Mesenteric fat pad (tissue), 1 donor: ENCODE results near the gene POU2F2. TPM values are rescaled to one million over a fixed set of nuclear protein-coding genes. Genes with fewer than 3 reads are reported as not detected.

Source experiments
- microRNA-seq: library from miRNA; unstranded; fragments of <30 nt; microRNA quantifications from one replicate; pipeline ENCODE4 v1.2.0, GENCODE V29; 2020; ENCODE audit warnings: borderline number of aligned reads
- total RNA-seq: library from RNA; stranded (reverse); fragmentation: NEBNext Ultra II Directional; extraction: Animal tissue kit (Norgen Biotek cat#: 25700); gene quantifications from one replicate; pipeline ENCODE4 v1.2.1, GENCODE V29; 2021
- donor health status: DM: yes; HTN: yes; CAD: no.

POU2F2 gene
- total RNA-seq, 1 donor from 2014 or later = 2.7 TPM

Small RNA genes lying within 50 kb of the gene (microRNA-seq; reads per million reads assigned to microRNA genes)
- not detected for gene MIR4323

Other genes with a start within 250 kb of the POU2F2 start
- gene ARHGEF1, start 249.3 kb downstream of the POU2F2 start, total RNA-seq = 123 TPM
- 0.19 TPM for gene ERFL, start 204.0 kb downstream of the POU2F2 start, total RNA-seq
- 145 TPM for gene RABAC1, start 173.1 kb downstream of the POU2F2 start, total RNA-seq
- not detected for gene ATP1A3, start 138.2 kb downstream of the POU2F2 start, total RNA-seq
- gene GRIK5, start 62.2 kb downstream of the POU2F2 start, total RNA-seq = 0.80 TPM
- gene ZNF574, start 56.3 kb downstream of the POU2F2 start, total RNA-seq = 8.9 TPM
- gene DEDD2, start 85.2 kb upstream of the POU2F2 start, total RNA-seq = 12.4 TPM
- 8.1 TPM for gene ZNF526, start 87.9 kb upstream of the POU2F2 start, total RNA-seq
- gene GSK3A, start 110.2 kb upstream of the POU2F2 start, total RNA-seq = 36.0 TPM
- gene ERF, start 122.7 kb upstream of the POU2F2 start, total RNA-seq = 55.5 TPM
- 57.9 TPM for gene CIC, start 136.8 kb upstream of the POU2F2 start, total RNA-seq
- not detected for gene PRR19, start 169.7 kb upstream of the POU2F2 start, total RNA-seq
- gene PAFAH1B3, start 170.2 kb upstream of the POU2F2 start, total RNA-seq = 5.2 TPM
- gene TMEM145, start 180.9 kb upstream of the POU2F2 start, total RNA-seq = not detected
- gene MEGF8, start 193.2 kb upstream of the POU2F2 start, total RNA-seq = 25.8 TPM